ENCODE results near the gene CCNYL1. TPM values are rescaled to one million over a fixed set of nuclear protein-coding genes. Genes with fewer than 3 reads are reported as not detected.

Gene CCNYL1
- total RNA-seq, 4 donors from 2014 or later = 9.4 to 15.9 (median 13.1) TPM

DNA sequence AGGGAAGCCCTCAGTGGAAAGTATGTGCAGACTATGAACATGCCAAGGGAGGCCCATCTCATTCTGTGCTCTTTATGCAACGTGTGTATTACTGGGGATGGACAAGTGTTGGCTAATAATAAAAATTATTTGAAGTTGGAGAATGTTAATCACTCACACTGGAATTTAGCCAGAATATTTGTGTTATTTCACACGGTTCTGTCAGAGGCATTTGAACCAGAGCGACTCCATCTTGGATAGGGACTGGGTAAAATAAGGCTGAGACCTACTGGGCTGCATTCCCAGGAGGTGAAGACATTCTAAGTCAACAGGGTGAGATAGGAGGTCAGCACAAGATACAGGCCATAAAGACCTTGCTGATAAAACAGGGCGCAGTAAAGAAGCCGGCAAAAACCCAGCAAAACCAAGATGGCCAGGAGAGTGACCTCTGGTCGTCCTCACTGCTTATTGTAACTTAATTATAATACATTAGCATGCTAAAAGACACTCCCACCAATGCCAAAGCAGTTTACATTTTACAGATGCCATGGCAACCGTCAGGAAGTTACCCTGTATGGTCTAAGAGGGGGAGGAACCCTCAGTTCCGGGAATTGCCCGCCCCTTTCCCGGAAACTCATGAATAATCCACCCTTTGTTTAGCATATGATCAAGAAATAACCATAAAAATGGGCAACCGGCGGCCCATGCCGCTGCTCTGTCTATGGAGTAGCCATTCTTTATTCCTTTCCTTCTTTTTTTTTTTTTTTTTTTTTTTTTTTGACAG lies 60.8 kb downstream of the CCNYL1 start:
- Histone ChIP-seq H3K9me3 (no peaks in the 10 kb centered on the region), H3K4me3 (no peak overlapping the region), H3K36me3 (peaks cover 0 to 6% (median 0%) of the 10 kb centered on the region in 3 donors), H3K27me3 (no peaks in the 10 kb centered on the region), H3K4me1 (peaks cover 0 to 41% (median 17%) of the 10 kb centered on the region in 4 donors), H3K27ac (peak overlapping the region in 1 of 4 donors; percentile 87)
- no peak for DNase-seq (ENCODE audit: low spot score in 2 of 2)
- TF ChIP-seq EP300 (IDR thresholded peaks at IDR 0.05) = no peak
- TF ChIP-seq, protein P1, sequence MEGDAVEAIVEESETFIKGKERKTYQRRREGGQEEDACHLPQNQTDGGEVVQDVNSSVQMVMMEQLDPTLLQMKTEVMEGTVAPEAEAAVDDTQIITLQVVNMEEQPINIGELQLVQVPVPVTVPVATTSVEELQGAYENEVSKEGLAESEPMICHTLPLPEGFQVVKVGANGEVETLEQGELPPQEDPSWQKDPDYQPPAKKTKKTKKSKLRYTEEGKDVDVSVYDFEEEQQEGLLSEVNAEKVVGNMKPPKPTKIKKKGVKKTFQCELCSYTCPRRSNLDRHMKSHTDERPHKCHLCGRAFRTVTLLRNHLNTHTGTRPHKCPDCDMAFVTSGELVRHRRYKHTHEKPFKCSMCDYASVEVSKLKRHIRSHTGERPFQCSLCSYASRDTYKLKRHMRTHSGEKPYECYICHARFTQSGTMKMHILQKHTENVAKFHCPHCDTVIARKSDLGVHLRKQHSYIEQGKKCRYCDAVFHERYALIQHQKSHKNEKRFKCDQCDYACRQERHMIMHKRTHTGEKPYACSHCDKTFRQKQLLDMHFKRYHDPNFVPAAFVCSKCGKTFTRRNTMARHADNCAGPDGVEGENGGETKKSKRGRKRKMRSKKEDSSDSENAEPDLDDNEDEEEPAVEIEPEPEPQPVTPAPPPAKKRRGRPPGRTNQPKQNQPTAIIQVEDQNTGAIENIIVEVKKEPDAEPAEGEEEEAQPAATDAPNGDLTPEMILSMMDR (IDR thresholded peaks at IDR 0.05) = no peak
- TF ChIP-seq POLR2A (IDR thresholded peaks at IDR 0.05) = no peak
- WGBS, 2 donors = 53 to 65% methylated on average over 13 of the region's 13 CpGs

DNA sequence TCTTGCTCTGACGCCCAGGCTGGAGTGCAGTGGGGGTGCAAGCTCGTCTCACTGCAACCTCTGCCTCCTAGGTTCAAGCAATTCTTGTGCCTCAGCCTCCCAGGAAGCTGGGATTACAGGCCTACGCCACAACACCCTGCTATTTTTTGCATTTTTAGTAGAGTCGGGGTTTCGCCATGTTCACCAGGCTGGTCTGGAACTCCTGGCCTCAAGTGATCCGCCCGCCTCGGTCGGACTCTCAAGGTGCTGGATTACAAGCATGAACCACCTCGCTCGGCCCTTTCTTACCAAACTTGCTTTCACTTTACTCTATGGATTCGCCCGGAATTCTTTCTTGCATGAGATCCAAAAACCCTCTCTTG lies 61.4 kb downstream of the CCNYL1 start:
- Histone ChIP-seq H3K27ac (peak overlapping the region in 2 of 4 donors; percentile 48 to 87), H3K4me3 (no peak overlapping the region), H3K9me3 (no peaks in the 10 kb centered on the region), H3K27me3 (no peaks in the 10 kb centered on the region), H3K4me1 (peaks cover 0 to 35% (median 13%) of the 10 kb centered on the region in 4 donors), H3K36me3 (no peaks in the 10 kb centered on the region)
- no peak for DNase-seq (ENCODE audit: low spot score in 2 of 2)
- 84% methylated on average over 13 of the region's 13 CpGs for WGBS, 2 donors
- TF ChIP-seq, protein P1 (IDR thresholded peaks at IDR 0.05) = no peak
- TF ChIP-seq POLR2A (IDR thresholded peaks at IDR 0.05) (no peak), EP300 (IDR thresholded peaks at IDR 0.05) (no peak)

DNA sequence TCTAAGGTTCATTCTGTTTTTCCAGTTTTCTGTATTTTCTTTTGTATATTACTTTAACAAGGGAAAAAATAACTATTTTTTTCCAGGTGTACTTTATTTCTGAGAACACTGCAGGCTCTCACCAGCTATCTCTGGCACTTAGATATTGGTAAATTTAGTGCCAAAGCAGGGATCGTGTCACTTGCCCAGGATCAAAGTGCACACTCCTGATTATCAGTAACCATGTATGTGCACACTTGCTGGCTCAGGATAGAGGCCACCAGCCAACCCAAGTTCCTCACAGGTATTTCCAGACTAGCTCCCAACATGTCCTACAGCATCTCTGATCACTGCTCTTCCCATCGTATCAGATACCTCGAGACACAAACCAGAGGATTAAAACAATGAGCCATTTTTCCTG lies 64.0 kb downstream of the CCNYL1 start:
- H3K36me3 ChIP-seq = no peaks in the 10 kb centered on the region
- H3K4me1 ChIP-seq = peaks cover 0 to 25% (median 6%) of the 10 kb centered on the region in 4 donors
- no peak overlapping the region for H3K4me3 ChIP-seq
- 73 to 79% methylated on average over 3 of the region's 3 CpGs for WGBS, 2 donors
- TF ChIP-seq POLR2A (IDR thresholded peaks at IDR 0.05) (no peak), EP300 (IDR thresholded peaks at IDR 0.05) (no peak)
- TF ChIP-seq, protein P1 (IDR thresholded peaks at IDR 0.05) = no peak
- H3K27me3 ChIP-seq = no peaks in the 10 kb centered on the region
- H3K9me3 ChIP-seq = no peaks in the 10 kb centered on the region
- H3K27ac ChIP-seq = no peak overlapping the region
- DNase-seq (ENCODE audit: low spot score in 2 of 2) = no peak

DNA sequence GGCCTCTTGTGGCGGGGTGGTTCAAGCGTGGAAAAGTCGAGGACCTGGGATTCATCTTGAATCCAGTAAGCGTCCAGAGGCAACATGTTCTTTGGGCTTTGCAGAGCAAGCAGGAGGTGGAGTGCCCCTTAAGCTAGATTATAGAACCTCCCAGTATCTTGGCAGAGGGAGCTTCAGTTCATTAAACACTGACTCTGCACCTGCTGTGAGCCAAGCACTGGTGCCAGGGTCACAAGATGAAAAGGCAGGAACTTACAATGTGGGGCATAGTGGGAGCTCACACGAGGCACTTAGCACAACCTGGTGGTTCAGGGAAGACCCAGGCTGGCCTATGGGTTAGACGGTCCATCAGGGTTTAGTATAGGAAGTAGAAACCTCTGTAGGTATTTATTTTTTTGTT lies 65.7 kb downstream of the CCNYL1 start:
- Histone ChIP-seq H3K9me3 (no peaks in the 10 kb centered on the region), H3K4me3 (no peak overlapping the region), H3K36me3 (no peaks in the 10 kb centered on the region), H3K4me1 (peaks cover 0 to 9% (median 0%) of the 10 kb centered on the region in 4 donors), H3K27ac (no peak overlapping the region), H3K27me3 (no peaks in the 10 kb centered on the region)
- no peak for DNase-seq (ENCODE audit: low spot score in 2 of 2)
- WGBS, 2 donors = 90 to 97% methylated on average over 6 of the region's 6 CpGs
- TF ChIP-seq POLR2A (IDR thresholded peaks at IDR 0.05) (no peak), EP300 (IDR thresholded peaks at IDR 0.05) (no peak)
- TF ChIP-seq, protein P1 (IDR thresholded peaks at IDR 0.05) = no peak

DNA sequence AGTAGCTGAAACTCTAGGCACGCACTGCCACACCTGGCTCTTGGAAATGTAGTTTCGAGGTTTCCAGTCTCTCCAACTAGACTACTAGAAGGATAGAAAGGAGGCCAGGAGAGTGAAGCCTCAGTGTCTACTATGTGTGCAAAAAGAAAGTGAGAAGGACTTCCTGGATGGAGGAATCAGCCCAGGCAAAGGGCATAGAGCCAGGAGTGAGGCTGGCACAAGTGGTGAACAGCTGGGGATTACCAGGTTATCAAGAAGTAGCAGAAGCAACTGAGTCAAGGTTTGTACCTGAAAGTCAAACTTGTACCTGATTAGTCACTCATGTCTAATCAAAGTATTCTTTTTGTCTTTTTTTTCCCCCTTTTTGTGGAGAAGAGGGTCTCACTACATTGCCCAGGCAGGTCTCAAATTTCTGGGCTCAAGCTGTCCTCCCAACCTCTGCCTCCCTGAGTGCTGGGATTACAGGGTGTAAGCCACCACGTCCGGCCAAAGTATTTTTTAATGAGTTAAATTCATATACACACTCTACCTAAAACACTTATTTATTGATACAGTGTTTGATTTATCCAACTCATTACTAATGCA lies 67.0 kb downstream of the CCNYL1 start:
- Histone ChIP-seq H3K4me3 (no peak overlapping the region), H3K9me3 (no peaks in the 10 kb centered on the region), H3K27ac (no peak overlapping the region), H3K4me1 (no peaks in the 10 kb centered on the region), H3K36me3 (no peaks in the 10 kb centered on the region), H3K27me3 (no peaks in the 10 kb centered on the region)
- TF ChIP-seq, protein P1 (IDR thresholded peaks at IDR 0.05) = no peak
- TF ChIP-seq POLR2A (IDR thresholded peaks at IDR 0.05) (no peak), EP300 (IDR thresholded peaks at IDR 0.05) (no peak)
- no peak for DNase-seq (ENCODE audit: low spot score in 2 of 2)
- 85 to 89% methylated on average over 4 of the region's 4 CpGs for WGBS, 2 donors

Measured in tibial nerve (tissue), 4 donors.